Stimulated activated CD4-positive, alpha-beta T cell treated with anti-CD3 and anti-CD28 coated beads, Interleukin-12 subunit alpha, Interleukin-12 subunit beta, amount 100 ng/mL, for 4 hours (primary cell): ENCODE data around the gene MARCHF2.
"Not testable (repeated sequence)": the region's sequence is repeated elsewhere in the genome, so short reads cannot be mapped to it uniquely, and the experiment has no call there.

Experiments used
- DNase-seq: peaks from one replicate; pipeline ENCODE4 v3.0.0-alpha.2; 2020

MARCHF2 gene

GRCh38 chr19:8413629-8413995 lies 507 bp downstream of the MARCHF2 start:
- no peak for DNase-seq

GRCh38 chr19:8416796-8417195 lies 3.7 kb downstream of the MARCHF2 start:
- DNase-seq = no peak

GRCh38 chr19:8421484-8422461 lies 8.7 kb downstream of the MARCHF2 start:
- DNase-seq = no peak

GRCh38 chr19:8423817-8424223 lies 10.7 kb downstream of the MARCHF2 start:
- DNase-seq = no peak

GRCh38 chr19:8425331-8425730 lies 12.2 kb downstream of the MARCHF2 start:
- DNase-seq = not testable (repeated sequence)

- DNase-seq = no peak
Observed at GRCh38 chr19:8426283-8426682, 13.2 kb downstream of the MARCHF2 start.

- DNase-seq = no peak
Observed at GRCh38 chr19:8429044-8429443, 15.9 kb downstream of the MARCHF2 start.

GRCh38 chr19:8429826-8430225 lies 16.7 kb downstream of the MARCHF2 start:
- DNase-seq = no peak

GRCh38 chr19:8430650-8431049 lies 17.5 kb downstream of the MARCHF2 start:
- DNase-seq = no peak

GRCh38 chr19:8438236-8438635 lies 25.1 kb downstream of the MARCHF2 start:
- no peak for DNase-seq

- no peak for DNase-seq
Observed at GRCh38 chr19:8441725-8442544, 28.8 kb downstream of the MARCHF2 start.

- DNase-seq = not testable (repeated sequence)
Observed at GRCh38 chr19:8444140-8444676, 31.1 kb downstream of the MARCHF2 start.

- DNase-seq = peak; percentile 100
Observed at GRCh38 chr19:8444677-8445487, 31.8 kb downstream of the MARCHF2 start, which contains the start of gene HNRNPM. Gene HNRNPM (plus strand): TSS chr19:8444975. CDS start chr19:8444999, 24 bp downstream.

- DNase-seq = peak; percentile 39
Observed at GRCh38 chr19:8445488-8446001, 32.4 kb downstream of the MARCHF2 start.

- no peak for DNase-seq
Observed at GRCh38 chr19:8446061-8446709, 33.1 kb downstream of the MARCHF2 start.

- no peak for DNase-seq
Observed at GRCh38 chr19:8449830-8450229, 36.7 kb downstream of the MARCHF2 start.

- no peak for DNase-seq
Observed at GRCh38 chr19:8451377-8451776, 38.3 kb downstream of the MARCHF2 start.

GRCh38 chr19:8451885-8452284 lies 38.8 kb downstream of the MARCHF2 start:
- DNase-seq = no peak

- no peak for DNase-seq
Observed at GRCh38 chr19:8452446-8453123, 39.5 kb downstream of the MARCHF2 start.

- DNase-seq = no peak
Observed at GRCh38 chr19:8453616-8454015, 40.5 kb downstream of the MARCHF2 start.

- no peak for DNase-seq
Observed at GRCh38 chr19:8454218-8454617, 41.1 kb downstream of the MARCHF2 start.
